Measurements from ENCODE around the gene MC1R.
"Not testable (repeated sequence)": the region's sequence is repeated elsewhere in the genome, so short reads cannot be mapped to it uniquely, and the experiment has no call there.

MC1R gene

GRCh38 chr16:89908236-89908635, 10.4 kb upstream of the MC1R start:
- Histone ChIP-seq H3K4me1 (ENCODE audit: control insufficient read depth, insufficient read depth, low read length, unreplicated experiment) (peaks cover 6% of the 10 kb centered on the region), H3K27ac (ENCODE audit: low read depth, low read length) (no peak overlapping the region), H3K4me3 (ENCODE audit: low read depth, low read length) (no peak overlapping the region), H3K36me3 (ENCODE audit: insufficient read depth, low read length) (peaks cover 23% of the 10 kb centered on the region; the same call in 1 of the 2 replicates), H3K27me3 (ENCODE audit: insufficient read depth, low read length) (no peaks in the 10 kb centered on the region), H3K79me2 (ENCODE audit: control insufficient read depth, insufficient read depth, low read length, unreplicated experiment) (no peaks in the 10 kb centered on the region), H2AFZ (ENCODE audit: low read length, unreplicated experiment) (no peak overlapping the region)

GRCh38 chr16:89909777-89910716, 8.6 kb upstream of the MC1R start:
- H3K27me3 ChIP-seq (ENCODE audit: insufficient read depth, low read length) = no peaks in the 10 kb centered on the region
- peaks cover 6% of the 10 kb centered on the region for H3K4me1 ChIP-seq (ENCODE audit: control insufficient read depth, insufficient read depth, low read length, unreplicated experiment)
- H3K4me3 ChIP-seq (ENCODE audit: low read depth, low read length) = no peak overlapping the region
- no peaks in the 10 kb centered on the region for H3K79me2 ChIP-seq (ENCODE audit: control insufficient read depth, insufficient read depth, low read length, unreplicated experiment)
- no peak overlapping the region for H2AFZ ChIP-seq (ENCODE audit: low read length, unreplicated experiment)
- peaks cover 28% of the 10 kb centered on the region; the same call in 1 of the 2 replicates for H3K36me3 ChIP-seq (ENCODE audit: insufficient read depth, low read length)
- H3K27ac ChIP-seq (ENCODE audit: low read depth, low read length) = no peak overlapping the region

GRCh38 chr16:89910717-89911354, 7.8 kb upstream of the MC1R start:
- H2AFZ ChIP-seq (ENCODE audit: low read length, unreplicated experiment) = no peak overlapping the region
- H3K4me1 ChIP-seq (ENCODE audit: control insufficient read depth, insufficient read depth, low read length, unreplicated experiment) = no peaks in the 10 kb centered on the region
- H3K36me3 ChIP-seq (ENCODE audit: insufficient read depth, low read length) = peaks cover 23% of the 10 kb centered on the region; the same call in 1 of the 2 replicates
- no peak overlapping the region for H3K4me3 ChIP-seq (ENCODE audit: low read depth, low read length)
- H3K27me3 ChIP-seq (ENCODE audit: insufficient read depth, low read length) = no peaks in the 10 kb centered on the region
- no peaks in the 10 kb centered on the region for H3K79me2 ChIP-seq (ENCODE audit: control insufficient read depth, insufficient read depth, low read length, unreplicated experiment)
- H3K27ac ChIP-seq (ENCODE audit: low read depth, low read length) = no peak overlapping the region

GRCh38 chr16:89911375-89911774, 7.3 kb upstream of the MC1R start:
- no peaks in the 10 kb centered on the region for H3K79me2 ChIP-seq (ENCODE audit: control insufficient read depth, insufficient read depth, low read length, unreplicated experiment)
- H2AFZ ChIP-seq (ENCODE audit: low read length, unreplicated experiment) = no peak overlapping the region
- H3K4me3 ChIP-seq (ENCODE audit: low read depth, low read length) = no peak overlapping the region
- H3K36me3 ChIP-seq (ENCODE audit: insufficient read depth, low read length) = peaks cover 19% of the 10 kb centered on the region; the same call in 1 of the 2 replicates
- H3K4me1 ChIP-seq (ENCODE audit: control insufficient read depth, insufficient read depth, low read length, unreplicated experiment) = no peaks in the 10 kb centered on the region
- H3K27me3 ChIP-seq (ENCODE audit: insufficient read depth, low read length) = no peaks in the 10 kb centered on the region
- H3K27ac ChIP-seq (ENCODE audit: low read depth, low read length) = no peak overlapping the region

- Histone ChIP-seq H3K4me1 (ENCODE audit: control insufficient read depth, insufficient read depth, low read length, unreplicated experiment) (no peaks in the 10 kb centered on the region), H3K27me3 (ENCODE audit: insufficient read depth, low read length) (no peaks in the 10 kb centered on the region), H3K79me2 (ENCODE audit: control insufficient read depth, insufficient read depth, low read length, unreplicated experiment) (no peaks in the 10 kb centered on the region), H3K36me3 (ENCODE audit: insufficient read depth, low read length) (peaks cover 12% of the 10 kb centered on the region; the same call in 1 of the 2 replicates), H2AFZ (ENCODE audit: low read length, unreplicated experiment) (no peak overlapping the region), H3K4me3 (ENCODE audit: low read depth, low read length) (no peak overlapping the region), H3K27ac (ENCODE audit: low read depth, low read length) (no peak overlapping the region)
These were observed 6.5 kb upstream of the MC1R start for GRCh38 chr16:89912143-89912542.

GRCh38 chr16:89912627-89913026, 6.0 kb upstream of the MC1R start:
- Histone ChIP-seq H3K79me2 (ENCODE audit: control insufficient read depth, insufficient read depth, low read length, unreplicated experiment) (no peaks in the 10 kb centered on the region), H3K27me3 (ENCODE audit: insufficient read depth, low read length) (no peaks in the 10 kb centered on the region), H3K4me1 (ENCODE audit: control insufficient read depth, insufficient read depth, low read length, unreplicated experiment) (no peaks in the 10 kb centered on the region), H3K27ac (ENCODE audit: low read depth, low read length) (no peak overlapping the region), H3K4me3 (ENCODE audit: low read depth, low read length) (no peak overlapping the region), H2AFZ (ENCODE audit: low read length, unreplicated experiment) (no peak overlapping the region), H3K36me3 (ENCODE audit: insufficient read depth, low read length) (peaks cover 11% of the 10 kb centered on the region; the same call in 1 of the 2 replicates)

GRCh38 chr16:89913408-89914387, 5.0 kb upstream of the MC1R start:
- H3K79me2 ChIP-seq (ENCODE audit: control insufficient read depth, insufficient read depth, low read length, unreplicated experiment) = no peaks in the 10 kb centered on the region
- H3K36me3 ChIP-seq (ENCODE audit: insufficient read depth, low read length) = peaks cover 6% of the 10 kb centered on the region; the same call in 1 of the 2 replicates
- H3K4me3 ChIP-seq (ENCODE audit: low read depth, low read length) = no peak overlapping the region
- H3K27me3 ChIP-seq (ENCODE audit: insufficient read depth, low read length) = no peaks in the 10 kb centered on the region
- peaks cover 8% of the 10 kb centered on the region for H3K4me1 ChIP-seq (ENCODE audit: control insufficient read depth, insufficient read depth, low read length, unreplicated experiment)
- no peak overlapping the region for H3K27ac ChIP-seq (ENCODE audit: low read depth, low read length)
- no peak overlapping the region for H2AFZ ChIP-seq (ENCODE audit: low read length, unreplicated experiment)

- H3K79me2 ChIP-seq (ENCODE audit: control insufficient read depth, insufficient read depth, low read length, unreplicated experiment); H3K36me3 ChIP-seq (ENCODE audit: insufficient read depth, low read length); H3K27ac ChIP-seq (ENCODE audit: low read depth, low read length); H3K4me3 ChIP-seq (ENCODE audit: low read depth, low read length); H3K27me3 ChIP-seq (ENCODE audit: insufficient read depth, low read length); H2AFZ ChIP-seq (ENCODE audit: low read length, unreplicated experiment): not testable (repeated sequence)
- H3K4me1 ChIP-seq (ENCODE audit: control insufficient read depth, insufficient read depth, low read length, unreplicated experiment) = peaks cover 17% of the 10 kb centered on the region
These were observed 3.9 kb upstream of the MC1R start for GRCh38 chr16:89914642-89915285.

- Histone ChIP-seq H2AFZ (ENCODE audit: low read length, unreplicated experiment) (no peak overlapping the region), H3K4me1 (ENCODE audit: control insufficient read depth, insufficient read depth, low read length, unreplicated experiment) (peaks cover 25% of the 10 kb centered on the region)
These were observed 3.1 kb upstream of the MC1R start for GRCh38 chr16:89915303-89916232.

More at GRCh38 chr16:89915303-89916232, 3.1 kb upstream of the MC1R start:
- H3K27ac ChIP-seq (ENCODE audit: low read depth, low read length) = no peak overlapping the region
- H3K27me3 ChIP-seq (ENCODE audit: insufficient read depth, low read length) = no peaks in the 10 kb centered on the region
- H3K36me3 ChIP-seq (ENCODE audit: insufficient read depth, low read length) = peaks cover 6% of the 10 kb centered on the region; the same call in 1 of the 2 replicates
- peaks cover 6% of the 10 kb centered on the region for H3K79me2 ChIP-seq (ENCODE audit: control insufficient read depth, insufficient read depth, low read length, unreplicated experiment)
- no peak overlapping the region for H3K4me3 ChIP-seq (ENCODE audit: low read depth, low read length)
